ENCODE results near the gene CCDC71L.

Gene CCDC71L

GRCh38 chr7:106658316-106659165 is 2.4 kb downstream of the CCDC71L start:
- FAIRE-seq = no peak

DNA sequence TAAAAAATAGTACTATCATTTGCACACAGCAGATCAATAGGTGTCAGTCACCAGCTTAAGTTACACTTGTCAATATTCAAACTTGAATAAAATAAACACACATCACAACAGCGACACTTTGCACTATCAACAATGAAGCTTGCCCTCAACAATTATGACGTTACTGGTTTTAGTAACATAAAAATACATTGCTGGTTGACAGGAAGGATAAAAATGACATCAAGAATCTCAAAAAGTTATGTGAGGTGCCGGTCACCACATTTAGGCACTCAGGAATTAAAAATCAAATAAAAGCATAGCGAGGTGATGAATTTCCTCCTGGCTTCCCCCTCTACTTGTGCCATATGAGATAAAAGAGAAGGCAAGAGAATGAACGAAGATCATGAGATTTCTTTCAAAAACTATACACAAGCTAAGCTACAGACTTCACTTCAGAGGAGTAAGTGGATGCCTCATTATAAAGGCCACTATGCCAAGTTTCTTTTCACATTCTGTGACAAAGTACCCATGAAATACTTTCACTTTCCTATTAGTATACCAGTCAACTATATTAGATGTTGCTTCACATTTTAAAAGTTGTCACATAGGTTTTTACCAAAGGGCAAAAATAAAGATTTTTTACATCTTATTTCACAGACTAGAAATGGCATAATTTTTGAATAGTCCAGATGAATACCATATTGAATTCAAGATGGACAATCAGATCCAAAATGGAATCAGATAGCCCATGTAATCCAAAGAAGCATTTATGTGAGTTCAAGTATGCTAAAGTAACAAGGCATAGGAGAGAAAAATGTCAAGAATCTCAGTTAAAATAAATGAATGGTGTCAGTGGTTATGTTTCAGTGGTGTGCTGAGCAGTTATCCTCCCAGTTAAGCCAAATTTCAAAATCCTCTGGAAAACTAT is 3.6 kb downstream of the CCDC71L start:
- no peak for FAIRE-seq

- FAIRE-seq = no peak
These were observed 5.1 kb downstream of the CCDC71L start for GRCh38 chr7:106655703-106656498.

DNA sequence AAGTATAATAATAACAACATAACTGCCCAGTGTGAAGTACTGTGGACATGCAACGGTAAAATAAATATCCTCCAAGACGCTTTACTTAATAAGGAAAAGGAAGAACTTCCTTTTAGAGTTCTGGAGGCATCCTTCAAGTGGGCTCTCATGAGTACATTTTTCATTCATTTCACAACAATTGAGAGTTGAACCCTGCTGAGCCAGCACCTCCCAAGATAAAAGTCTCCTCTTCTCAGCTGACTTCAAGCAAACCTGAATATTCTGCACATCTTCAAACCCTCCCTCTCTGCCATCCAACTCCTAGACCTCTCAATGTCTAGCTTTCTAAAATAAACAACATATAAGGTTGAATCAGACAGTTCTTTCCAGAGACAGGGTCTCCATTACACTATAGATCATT is 7.5 kb downstream of the CCDC71L start:
- no peak for FAIRE-seq

GRCh38 chr7:106652909-106653308 is 8.0 kb downstream of the CCDC71L start:
- FAIRE-seq = no peak

GRCh38 chr7:106652092-106652491 is 8.9 kb downstream of the CCDC71L start:
- no peak for FAIRE-seq

DNA sequence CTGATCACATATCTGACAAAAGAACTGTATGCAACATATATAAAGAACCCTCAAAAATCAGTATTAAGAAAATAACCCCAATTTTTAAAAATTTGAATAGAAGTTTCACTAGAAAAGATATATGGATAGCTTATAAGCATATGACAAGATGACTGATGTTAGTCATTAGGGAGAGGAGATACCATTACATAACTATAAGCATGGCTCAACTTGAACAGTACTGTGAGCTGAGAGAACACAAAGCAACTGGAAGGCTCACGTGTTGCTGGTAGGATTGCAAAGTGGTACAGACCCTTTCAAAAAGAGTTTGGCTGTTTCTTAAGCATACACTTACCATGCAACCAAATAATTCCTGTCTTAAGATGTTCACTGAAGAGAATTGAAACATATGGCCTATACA is 14.7 kb downstream of the CCDC71L start:
- no peak for FAIRE-seq

DNA sequence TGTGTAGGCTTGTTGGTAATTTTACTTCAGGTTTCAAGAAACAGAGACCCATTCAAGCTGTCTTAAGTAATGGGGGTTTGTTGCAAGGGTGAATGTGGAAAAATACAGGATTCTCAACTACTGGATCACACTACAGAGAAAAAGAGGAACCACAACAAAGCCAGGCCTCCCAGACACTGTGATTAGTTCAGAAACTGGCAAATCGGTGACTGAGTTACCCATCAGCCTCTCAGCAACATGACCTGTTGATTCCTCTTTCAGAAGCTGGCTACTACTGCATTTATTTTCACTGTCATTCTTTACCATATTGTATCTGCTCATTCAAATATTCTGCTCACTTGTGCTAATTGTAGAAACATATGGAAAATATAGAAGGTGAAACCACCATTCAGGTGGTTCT is 16.0 kb downstream of the CCDC71L start:
- FAIRE-seq = no peak

- FAIRE-seq = no peak
These were observed 17.6 kb downstream of the CCDC71L start for GRCh38 chr7:106643216-106644000.

GRCh38 chr7:106641416-106641815 is 19.5 kb downstream of the CCDC71L start:
- no peak for FAIRE-seq

GRCh38 chr7:106640368-106641141 is 20.4 kb downstream of the CCDC71L start:
- no peak for FAIRE-seq

- no peak for FAIRE-seq
These were observed 21.3 kb downstream of the CCDC71L start for GRCh38 chr7:106639476-106640334.

GRCh38 chr7:106635411-106635810 is 25.5 kb downstream of the CCDC71L start:
- no peak for FAIRE-seq

DNA sequence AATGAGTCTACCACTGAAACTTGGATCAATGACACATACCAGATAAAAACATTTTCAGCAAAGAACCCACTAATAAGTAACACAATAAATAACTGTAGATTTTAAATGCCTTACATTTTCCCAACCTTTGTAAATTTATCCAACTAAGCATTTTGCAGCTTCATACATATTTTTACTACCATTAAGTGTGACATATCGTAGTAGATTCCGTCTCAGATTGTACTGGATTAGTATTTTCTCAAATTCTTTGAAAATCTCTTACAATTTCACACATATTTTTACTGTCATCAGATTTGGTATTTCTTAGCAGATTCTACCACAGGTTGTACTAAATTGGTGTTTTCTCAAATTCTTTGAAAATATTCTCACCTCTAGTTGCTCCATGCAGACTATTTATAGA is 26.0 kb downstream of the CCDC71L start:
- FAIRE-seq = no peak

DNA sequence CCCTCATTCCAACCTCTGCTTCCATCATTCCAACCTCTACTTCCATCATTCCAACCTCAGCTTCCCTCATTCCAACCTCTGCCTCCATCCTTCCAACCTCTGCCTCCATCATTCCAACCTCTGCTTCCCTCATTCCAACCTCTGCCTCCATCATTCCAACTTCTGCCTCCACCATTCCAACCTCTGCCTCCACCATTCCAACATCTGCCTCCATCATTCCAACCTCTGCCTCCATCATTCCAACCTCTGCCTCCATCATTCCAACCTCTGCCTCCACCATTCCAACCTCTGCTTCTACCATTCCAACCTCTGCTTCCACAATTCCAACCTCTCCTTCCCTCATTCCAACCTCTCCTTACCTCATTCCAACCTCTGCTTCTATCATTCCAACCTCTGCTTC is 30.3 kb downstream of the CCDC71L start:
- no peak for FAIRE-seq

- no peak for FAIRE-seq
These were observed 31.4 kb downstream of the CCDC71L start for GRCh38 chr7:106629516-106629915.

DNA sequence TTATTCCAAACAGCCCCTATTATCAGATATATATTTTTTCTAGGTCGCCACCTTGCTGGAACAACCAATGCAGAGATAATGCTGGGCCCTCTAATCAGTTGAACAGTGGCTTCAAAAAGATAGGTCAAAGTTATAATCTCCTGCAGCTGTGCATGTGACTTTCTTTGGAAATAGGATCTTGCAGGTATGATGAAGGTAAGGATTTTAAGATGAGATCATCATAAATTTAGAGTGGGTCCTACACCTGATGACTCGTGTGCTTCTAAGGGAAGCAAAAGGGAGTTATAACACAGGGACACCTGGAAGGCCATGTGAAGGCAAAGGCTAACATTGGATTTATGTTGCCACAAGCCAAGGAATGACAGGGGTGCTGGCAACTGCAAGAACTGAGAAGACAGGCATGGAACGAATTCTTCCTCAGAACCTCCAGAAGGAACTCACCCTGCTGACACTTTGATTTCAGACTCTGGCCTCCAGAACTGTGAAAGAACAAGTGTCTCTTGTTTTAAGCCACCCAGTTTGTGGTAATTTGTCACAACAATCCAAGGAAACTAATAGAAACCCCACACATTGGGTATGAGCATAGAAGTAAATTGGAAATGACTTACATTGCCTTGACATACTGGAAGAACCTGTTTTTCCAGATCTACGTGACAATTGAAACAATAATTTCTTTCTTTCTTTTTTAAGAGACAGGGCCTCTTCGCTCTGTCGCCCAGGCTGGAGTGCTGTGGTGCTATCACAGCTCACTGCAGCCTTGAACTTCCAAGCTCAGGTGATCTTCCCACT is 34.4 kb downstream of the CCDC71L start:
- FAIRE-seq = no peak

GRCh38 chr7:106625678-106626301 is 35.2 kb downstream of the CCDC71L start:
- FAIRE-seq = no peak

- no peak for FAIRE-seq
These were observed 37.1 kb downstream of the CCDC71L start for GRCh38 chr7:106623853-106624252.
